Psoas muscle (tissue), 8 donors: ENCODE measurements around the gene THAP2. TPM values are rescaled to one million over a fixed set of nuclear protein-coding genes. Genes with fewer than 3 reads are reported as not detected.

ENCODE experiments used
- ATAC-seq, 4 donors: fragments of 200-7000 bp; cut with Tn5 transposase; one replicate each; pipeline ENCODE4 v1.9.1; 2020; ENCODE audit warnings: moderate library complexity in 3 of 4, mild to moderate bottlenecking in 2 of 4
- DNase-seq, 2 donors: peaks; one replicate each; pipeline ENCODE4 v3.0.0-alpha.2; 2020
- H3K27ac ChIP-seq: fragments of 200-600 bp; one replicate; pipeline ENCODE4 v1.8.0; 2022
- H3K27me3 ChIP-seq, 3 donors: fragments of 200-600 bp in 1 of 3; one replicate each; pipeline versions ENCODE4 v1.6.1 to v1.8.0; 2013 to 2022; ENCODE audit warnings: low read length in 2 of 3, mild to moderate bottlenecking in 2 of 3, moderate library complexity in 1 of 3; ENCODE audit not compliant: insufficient read depth in 3 of 3
- H3K36me3 ChIP-seq, 2 donors: fragments of 200-600 bp in 1 of 2; one replicate each; pipeline versions ENCODE4 v1.6.1 to v1.8.0; 2013 to 2022; ENCODE audit warnings: low read depth in 1 of 2, mild to moderate bottlenecking in 1 of 2, moderate library complexity in 1 of 2; ENCODE audit not compliant: insufficient read depth in 1 of 2
- H3K4me1 ChIP-seq: fragments of 200-600 bp; one replicate; pipeline ENCODE4 v1.8.0; 2022
- H3K4me3 ChIP-seq: fragments of 200-600 bp; one replicate; pipeline ENCODE4 v1.8.0; 2022; ENCODE audit warnings: mild to moderate bottlenecking
- H3K9me3 ChIP-seq: fragments of 200-600 bp; one replicate; pipeline ENCODE4 v1.8.0; 2022
- WGBS, 3 donors: extraction: QIAGEN DNeasy Blood & Tissue Kit; methylation state at CpG; one replicate each; pipeline versions ENCODE4 v1.1.6 to v1.1.7; 2013; 5-methylcytosine and 5-hydroxymethylcytosine counted together
- intact Hi-C, 2 donors: fragments of 100-400 bp; cut with DNase I; formaldehyde crosslinking; loops; one replicate each; pipeline versions ENCODE4 v1.11.0 to v1.14.2; 2022
- polyA plus RNA-seq, 3 donors: library from polyadenylated mRNA; stranded (reverse); fragments of 200-250 nt; gene quantifications; one replicate each; pipeline ENCODE4 v1.2.3, GENCODE V29; 2013
- total RNA-seq, 4 donors: library from RNA; stranded (reverse); fragmentation: NEBNext Ultra II Directional in 2 of 4; extraction: Animal tissue kit (Norgen Biotek cat#: 25700) in 2 of 4; gene quantifications; one replicate each; pipeline versions ENCODE4 v1.2.1 to v1.2.4, GENCODE V29; 2021 to 2023
- TF ChIP-seq, protein P1 (sequence below): fragments of 200-600 bp; IDR thresholded peaks from one replicate; pipeline ENCODE4 v1.8.0; 2022; ENCODE audit warnings: antibody characterized with exemption
- donor health status: healthy with polysubstance abuse.
- donor health status: DM: no; HTN: no; CAD: no; lungs with moderate emphysema.
- donor health status: Bipolar disorder and iron deficiency.
- donor health status: healthy.
- donor health status: DM: yes; HTN: yes; CAD: no.
- donor health status: DM: no; HTN: no; CAD: no.
- donor health status: DM: no; HTN: no; CAD: no.
- donor health status: DM: yes; HTN: yes; CAD: no.

THAP2 gene
- total and polyA plus RNA-seq, 7 donors: 3.3 to 9.8 (median 5.2) TPM

DNA sequence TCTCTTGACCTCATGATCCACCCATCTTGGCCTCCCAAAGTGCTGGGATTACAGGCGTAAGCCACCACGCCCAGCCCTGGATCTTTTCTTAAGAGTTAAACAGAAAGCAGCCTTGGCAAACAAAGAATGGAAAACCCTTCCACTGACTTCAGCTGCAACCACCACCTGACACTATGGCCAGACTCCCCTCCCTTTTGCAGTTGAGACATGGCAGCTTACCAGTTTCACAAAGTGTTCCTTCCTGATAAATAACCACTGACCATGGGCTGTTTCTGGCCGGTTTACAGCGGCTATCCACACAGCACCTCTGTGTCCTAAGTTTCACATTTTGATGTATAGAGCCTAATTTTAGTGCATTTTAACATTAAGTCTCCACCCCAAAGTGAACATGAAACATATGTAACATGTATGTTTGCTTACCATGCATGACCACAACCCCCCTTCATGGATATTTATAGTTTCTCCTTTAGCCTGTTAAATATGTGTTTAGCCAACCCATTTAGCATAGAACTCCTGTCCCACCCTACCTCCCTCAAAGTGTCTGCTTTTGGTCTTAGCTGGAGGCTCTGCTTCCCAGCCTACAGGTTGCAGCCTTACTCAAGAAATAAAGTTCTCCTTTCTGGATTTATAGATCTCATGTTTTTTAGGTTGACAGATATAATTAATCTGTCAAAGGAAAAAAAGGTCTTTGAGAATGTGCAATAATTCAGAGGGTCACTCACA, 57.8 kb downstream of the THAP2 start:
- Histone ChIP-seq H3K4me3 (no peak overlapping the region), H3K4me1 (no peaks in the 10 kb centered on the region), H3K9me3 (no peaks in the 10 kb centered on the region), H3K27ac (no peak overlapping the region), H3K27me3 (no peaks in the 10 kb centered on the region), H3K36me3 (no peaks in the 10 kb centered on the region)
- ATAC-seq: no peak
- intact Hi-C loops: no loop called here
- 83 to 90% (median 89%) methylated on average over 4 of the region's 4 CpGs for WGBS, 3 donors
- TF ChIP-seq, protein P1, sequence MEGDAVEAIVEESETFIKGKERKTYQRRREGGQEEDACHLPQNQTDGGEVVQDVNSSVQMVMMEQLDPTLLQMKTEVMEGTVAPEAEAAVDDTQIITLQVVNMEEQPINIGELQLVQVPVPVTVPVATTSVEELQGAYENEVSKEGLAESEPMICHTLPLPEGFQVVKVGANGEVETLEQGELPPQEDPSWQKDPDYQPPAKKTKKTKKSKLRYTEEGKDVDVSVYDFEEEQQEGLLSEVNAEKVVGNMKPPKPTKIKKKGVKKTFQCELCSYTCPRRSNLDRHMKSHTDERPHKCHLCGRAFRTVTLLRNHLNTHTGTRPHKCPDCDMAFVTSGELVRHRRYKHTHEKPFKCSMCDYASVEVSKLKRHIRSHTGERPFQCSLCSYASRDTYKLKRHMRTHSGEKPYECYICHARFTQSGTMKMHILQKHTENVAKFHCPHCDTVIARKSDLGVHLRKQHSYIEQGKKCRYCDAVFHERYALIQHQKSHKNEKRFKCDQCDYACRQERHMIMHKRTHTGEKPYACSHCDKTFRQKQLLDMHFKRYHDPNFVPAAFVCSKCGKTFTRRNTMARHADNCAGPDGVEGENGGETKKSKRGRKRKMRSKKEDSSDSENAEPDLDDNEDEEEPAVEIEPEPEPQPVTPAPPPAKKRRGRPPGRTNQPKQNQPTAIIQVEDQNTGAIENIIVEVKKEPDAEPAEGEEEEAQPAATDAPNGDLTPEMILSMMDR: no peak
- DNase-seq: no peak

DNA sequence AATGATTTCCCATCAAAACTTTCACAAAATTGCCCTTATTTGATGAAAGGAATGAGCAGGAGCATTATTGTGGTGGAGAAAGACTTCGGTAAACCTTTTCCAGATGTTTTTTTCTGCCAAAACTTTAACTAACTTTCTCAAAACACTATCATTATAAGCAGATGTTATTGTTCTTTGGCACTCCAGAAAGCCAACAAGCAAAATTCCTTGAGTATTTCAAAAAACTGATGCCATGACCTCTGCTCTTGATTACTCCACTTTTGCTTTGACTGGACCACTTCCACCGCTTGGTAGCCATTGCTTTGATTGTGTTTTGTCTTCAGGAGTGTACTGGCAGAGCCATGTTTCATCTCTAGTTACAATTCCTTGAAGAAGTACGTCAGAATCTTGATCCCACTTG, 60.9 kb downstream of the THAP2 start:
- TF ChIP-seq, protein P1: no peak
- WGBS, 3 donors: 71 to 86% (median 80%) methylated on average over 3 of the region's 3 CpGs
- no peak for DNase-seq
- no peak for ATAC-seq
- Histone ChIP-seq H3K4me1 (no peaks in the 10 kb centered on the region), H3K9me3 (no peaks in the 10 kb centered on the region), H3K36me3 (no peaks in the 10 kb centered on the region), H3K4me3 (no peak overlapping the region), H3K27ac (no peak overlapping the region), H3K27me3 (no peaks in the 10 kb centered on the region)
- intact Hi-C loops: no loop called here

DNA sequence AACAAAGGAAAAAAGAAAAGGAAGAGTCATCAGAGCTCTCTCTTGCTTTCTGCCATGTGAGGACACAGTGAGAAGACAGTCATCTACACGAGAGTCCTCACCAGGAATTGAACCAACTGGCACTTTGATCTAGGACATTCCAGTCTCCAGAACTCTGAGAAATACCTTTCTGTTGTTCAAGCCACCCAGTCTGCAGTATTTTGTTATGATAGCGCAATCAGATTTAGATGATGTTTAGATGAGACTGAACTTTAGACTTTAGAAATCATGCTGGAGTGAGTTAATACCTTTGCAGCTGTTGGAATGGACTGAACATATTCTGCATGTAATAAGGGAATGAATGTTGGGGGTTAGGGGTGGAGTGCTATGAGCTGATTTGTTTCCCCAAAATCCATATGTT, 62.4 kb downstream of the THAP2 start:
- 65 to 77% (median 66%) methylated on average over 2 of the region's 2 CpGs for WGBS, 3 donors
- Histone ChIP-seq H3K4me3 (no peak overlapping the region), H3K27ac (no peak overlapping the region), H3K4me1 (no peaks in the 10 kb centered on the region), H3K27me3 (no peaks in the 10 kb centered on the region), H3K36me3 (no peaks in the 10 kb centered on the region), H3K9me3 (no peaks in the 10 kb centered on the region)
- intact Hi-C loops: no loop called here
- no peak for DNase-seq
- ATAC-seq: no peak
- TF ChIP-seq, protein P1: no peak

DNA sequence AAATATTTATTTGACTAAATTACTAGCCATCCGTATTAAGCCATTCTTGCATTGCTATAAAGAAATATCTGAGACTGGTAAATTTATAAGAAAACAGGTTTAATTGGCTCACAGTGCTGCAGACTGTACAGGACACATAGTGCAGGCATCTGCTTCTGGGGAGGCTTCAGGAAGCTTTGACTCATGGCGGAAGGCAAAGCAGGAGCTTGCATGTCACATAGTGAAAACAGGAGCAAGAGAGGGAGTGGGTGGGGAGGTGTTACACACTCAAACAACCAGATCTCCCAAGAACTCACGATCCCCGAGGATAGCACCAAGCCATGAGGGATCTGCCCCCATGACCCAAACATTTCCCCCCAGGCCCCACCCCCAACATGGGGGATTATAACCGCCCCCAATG, 63.9 kb downstream of the THAP2 start:
- no peaks in the 10 kb centered on the region for H3K4me1 ChIP-seq
- whole genome bisulfite sequencing, 3 donors: 76 to 86% (median 85%) methylated on average over 5 of the region's 5 CpGs
- DNase-seq (no peak), ATAC-seq (no peak)
- H3K27me3 ChIP-seq: no peaks in the 10 kb centered on the region
- TF ChIP-seq, protein P1: no peak
- intact Hi-C loops: no loop called here
- no peak overlapping the region for H3K27ac ChIP-seq
- no peaks in the 10 kb centered on the region for H3K9me3 ChIP-seq
- H3K4me3 ChIP-seq: no peak overlapping the region
- no peaks in the 10 kb centered on the region for H3K36me3 ChIP-seq

Other genes with a start within 250 kb of the THAP2 start
- 1 to 10 TPM; 1.7 to 6.4 (median 4.8) TPM for gene LGR5, start 224.5 kb upstream of the THAP2 start, total RNA-seq
- gene LGR5, start 224.5 kb upstream of the THAP2 start, polyA plus RNA-seq: 10 to 100 TPM in 1 of 3 donors, 1 to 10 TPM in 1, under 1 TPM in 1; 0.04 to 19.5 (median 8.7) TPM
- gene ZFC3H1, start 453 bp upstream of the THAP2 start, total RNA-seq: 10 to 100 TPM in 3 of 4 donors, 1 to 10 TPM in 1; 9.8 to 18.1 (median 15.5) TPM
- gene ZFC3H1, start 453 bp upstream of the THAP2 start, polyA plus RNA-seq: 10 to 100 TPM in 1 of 3 donors, 1 to 10 TPM in 2; 5.5 to 15.0 (median 6.0) TPM
- gene TMEM19, start 21.8 kb downstream of the THAP2 start, total RNA-seq: 10 to 100 TPM; 10.4 to 29.7 (median 23.0) TPM
- 10 to 100 TPM in 2 of 3 donors, 1 to 10 TPM in 1; 6.0 to 31.1 (median 12.6) TPM for gene TMEM19, start 21.8 kb downstream of the THAP2 start, polyA plus RNA-seq
- 100 to 1,000 TPM; 152 to 180 (median 167) TPM for gene RAB21, start 90.6 kb downstream of the THAP2 start, total RNA-seq
- 100 to 1,000 TPM in 1 of 3 donors, 10 to 100 TPM in 2; 23.7 to 117 (median 53.6) TPM for gene RAB21, start 90.6 kb downstream of the THAP2 start, polyA plus RNA-seq
- 10 to 100 TPM; 23.3 to 72.0 (median 62.0) TPM for gene TBC1D15, start 175.5 kb downstream of the THAP2 start, total RNA-seq
- gene TBC1D15, start 175.5 kb downstream of the THAP2 start, polyA plus RNA-seq: 100 to 1,000 TPM in 1 of 3 donors, 10 to 100 TPM in 2; 23.5 to 108 (median 55.4) TPM